GM19025 (cell line): ENCODE results near the gene SYK.

Source experiments
- ATAC-seq: cut with Tn5 transposase; IDR thresholded peaks from one replicate; pipeline ENCODE4 v1.9.1; 2021; ENCODE audit warnings: mild to moderate bottlenecking, low read depth, moderate library complexity; ENCODE audit not compliant: unreplicated experiment

Gene SYK

DNA sequence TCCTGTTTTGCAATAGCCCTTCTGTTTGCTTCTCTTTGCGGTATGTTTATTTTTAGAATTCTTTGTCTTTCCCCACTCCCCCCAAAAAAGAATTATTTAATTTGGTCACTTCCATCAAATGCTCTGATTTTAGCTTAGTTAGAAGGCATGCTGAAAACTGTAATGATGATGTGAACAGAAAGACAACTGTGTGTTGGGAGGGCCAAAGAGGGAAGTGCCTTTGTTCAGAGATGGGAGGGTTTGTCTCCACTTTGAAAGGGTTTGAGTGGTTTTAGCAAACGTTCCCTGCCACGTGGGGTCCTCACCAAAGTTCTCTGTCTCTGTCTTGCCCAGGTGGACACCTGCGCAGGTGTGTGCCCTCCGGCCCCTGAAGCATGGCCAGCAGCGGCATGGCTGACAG, 41.9 kb downstream of the SYK start:
- no peak for ATAC-seq

DNA sequence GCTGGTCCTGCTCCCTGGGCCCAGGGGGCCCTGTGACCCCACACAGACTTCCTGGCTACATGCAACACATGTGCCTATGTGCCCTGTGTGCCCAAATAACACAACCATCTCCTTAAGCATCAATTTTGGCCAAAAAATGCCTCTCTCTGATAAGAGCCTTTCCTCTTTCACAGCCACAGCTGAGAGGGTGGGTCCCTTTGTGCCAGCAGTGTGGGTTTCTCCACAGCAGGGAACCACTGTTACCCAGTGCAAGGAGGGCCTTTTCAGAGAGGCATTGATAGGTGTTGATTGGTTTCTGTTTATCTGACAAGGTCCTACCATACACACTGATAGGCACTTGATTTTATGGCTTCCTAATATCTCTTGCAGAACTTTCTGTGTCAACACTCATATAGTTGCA, 42.7 kb downstream of the SYK start:
- ATAC-seq, result no peak

DNA sequence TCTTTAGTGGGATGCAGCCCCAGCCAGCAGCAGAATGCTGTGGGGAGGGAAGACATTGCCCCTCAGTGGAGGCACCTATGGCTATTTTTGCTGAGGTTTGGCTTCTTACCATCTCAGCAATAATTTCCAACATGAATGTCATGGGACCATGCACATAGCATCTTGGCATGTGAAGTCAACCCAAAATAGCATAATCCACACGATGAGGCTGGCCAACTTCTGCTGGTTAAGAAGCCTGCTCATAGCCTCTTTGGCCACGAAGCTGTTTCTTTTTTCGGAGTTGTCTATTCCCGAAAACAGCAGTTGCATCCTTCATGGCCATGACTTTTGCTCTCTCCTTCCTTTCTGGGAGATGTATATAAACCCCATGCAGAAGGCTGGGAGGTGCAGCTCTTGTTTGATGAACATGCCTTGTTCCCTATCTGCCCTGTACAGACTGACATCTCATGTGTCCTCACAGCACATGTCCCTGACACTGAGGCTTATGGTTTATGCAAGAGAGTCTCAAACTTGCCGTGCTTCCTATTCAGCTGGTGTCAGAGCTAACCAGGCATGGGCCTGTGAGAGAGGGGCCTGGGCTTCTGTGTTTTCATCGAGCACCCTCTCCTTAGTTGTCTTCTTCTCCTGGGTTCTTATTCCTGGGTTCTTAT, 45.3 kb downstream of the SYK start:
- no peak for ATAC-seq

DNA sequence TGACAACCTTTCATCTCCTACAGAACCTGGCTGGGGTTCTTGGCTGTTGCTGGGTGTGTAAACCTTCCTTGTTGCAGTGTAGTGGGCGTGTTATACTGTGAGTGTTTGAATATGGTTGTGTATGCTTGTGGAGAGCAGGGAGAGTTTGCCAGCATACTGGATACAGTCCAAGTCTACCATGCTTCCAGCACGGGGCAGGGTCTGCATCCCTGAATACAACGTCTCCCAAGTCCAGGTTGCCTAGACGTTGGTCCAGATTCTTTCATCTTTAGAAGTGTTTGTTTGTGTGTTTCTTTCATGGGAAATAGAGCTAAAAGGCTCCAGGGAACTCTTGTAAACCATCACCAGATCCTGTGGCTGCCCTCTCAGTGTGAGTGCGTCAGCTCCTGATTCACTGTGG, 46.4 kb downstream of the SYK start:
- ATAC-seq, result no peak

DNA sequence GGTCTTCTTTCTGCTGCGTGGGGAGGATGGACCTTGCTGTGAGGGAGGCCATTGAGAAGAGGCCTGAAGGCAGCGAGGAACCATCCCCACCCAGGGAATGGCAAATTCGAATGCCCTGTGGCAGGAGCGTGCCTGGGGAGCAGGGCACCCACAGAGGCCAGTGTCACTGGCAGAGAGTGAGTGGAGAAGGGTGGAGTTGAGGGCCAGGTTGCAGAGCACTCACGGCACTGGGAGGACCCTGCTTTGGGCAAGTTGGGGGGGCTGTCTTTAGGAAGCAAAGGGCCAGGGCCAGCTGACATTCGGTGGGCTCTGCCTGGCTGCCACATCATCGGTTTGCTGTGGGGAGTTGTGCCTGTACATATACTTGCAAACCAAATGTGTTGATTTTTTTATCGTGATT, 47.2 kb downstream of the SYK start:
- no peak for ATAC-seq

DNA sequence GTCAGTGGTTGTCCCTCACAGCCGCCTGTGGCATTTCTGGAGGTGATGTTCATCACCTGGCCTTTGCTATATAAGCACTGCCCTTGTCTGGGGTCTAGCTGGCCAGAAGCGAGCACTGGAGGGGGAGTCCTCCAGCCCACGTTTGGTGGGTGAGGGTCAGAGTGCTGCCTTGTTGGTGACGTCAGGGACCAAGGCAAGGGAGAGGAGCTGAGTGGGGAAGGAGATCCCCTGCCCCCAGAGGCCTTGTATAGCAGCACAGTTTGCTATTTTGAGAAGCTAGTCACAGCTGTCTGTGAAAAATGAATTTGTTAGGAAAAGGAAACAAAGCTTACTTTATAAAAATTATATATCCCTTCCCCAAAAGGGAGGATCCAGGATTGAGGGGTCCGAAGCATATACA, 49.8 kb downstream of the SYK start:
- ATAC-seq, result no peak

DNA sequence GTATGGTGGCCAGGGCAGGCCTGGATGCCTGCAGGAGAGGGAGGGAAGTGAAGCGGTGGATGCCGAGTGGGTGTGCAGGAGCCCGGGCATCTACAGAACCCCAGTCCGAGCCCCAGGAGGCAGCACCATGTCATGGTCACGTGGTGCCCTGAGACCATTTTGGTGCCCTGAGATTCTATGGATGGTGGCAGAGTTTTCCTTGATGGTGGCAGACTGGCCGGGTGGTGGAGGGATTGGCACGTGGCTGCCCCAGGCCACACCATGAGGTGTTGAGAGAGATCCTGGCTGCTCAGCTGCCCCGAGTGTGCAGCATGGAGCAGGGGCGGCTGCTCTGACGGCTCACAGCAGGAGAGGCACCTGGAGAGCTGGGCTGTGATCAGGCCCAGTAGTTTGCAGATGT, 52.3 kb downstream of the SYK start:
- no peak for ATAC-seq

DNA sequence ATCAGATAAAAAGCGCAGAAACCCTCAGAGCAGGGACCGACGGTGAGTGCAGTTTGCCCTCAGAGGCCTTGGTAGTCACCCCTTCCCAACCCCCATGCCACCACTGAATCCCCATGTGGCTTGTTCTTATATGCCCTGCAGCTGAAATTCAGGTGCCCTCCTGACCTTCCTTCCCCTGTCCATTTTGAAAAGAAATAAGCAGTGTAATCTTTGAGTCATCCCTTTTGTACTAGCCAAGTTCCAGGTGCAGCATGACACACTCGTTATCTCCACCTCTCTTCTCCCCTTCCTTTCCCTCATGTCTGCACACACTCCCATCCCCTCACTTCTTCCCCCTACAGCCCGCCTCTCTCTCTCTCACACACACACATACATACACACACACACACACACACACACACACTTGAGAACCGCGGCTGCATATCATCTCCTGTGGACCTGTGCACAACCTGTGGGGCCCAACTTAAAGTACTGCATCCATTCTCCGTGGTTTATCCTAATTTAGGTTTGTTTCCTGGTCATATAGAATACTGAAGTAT, 53.1 kb downstream of the SYK start:
- no peak for ATAC-seq

DNA sequence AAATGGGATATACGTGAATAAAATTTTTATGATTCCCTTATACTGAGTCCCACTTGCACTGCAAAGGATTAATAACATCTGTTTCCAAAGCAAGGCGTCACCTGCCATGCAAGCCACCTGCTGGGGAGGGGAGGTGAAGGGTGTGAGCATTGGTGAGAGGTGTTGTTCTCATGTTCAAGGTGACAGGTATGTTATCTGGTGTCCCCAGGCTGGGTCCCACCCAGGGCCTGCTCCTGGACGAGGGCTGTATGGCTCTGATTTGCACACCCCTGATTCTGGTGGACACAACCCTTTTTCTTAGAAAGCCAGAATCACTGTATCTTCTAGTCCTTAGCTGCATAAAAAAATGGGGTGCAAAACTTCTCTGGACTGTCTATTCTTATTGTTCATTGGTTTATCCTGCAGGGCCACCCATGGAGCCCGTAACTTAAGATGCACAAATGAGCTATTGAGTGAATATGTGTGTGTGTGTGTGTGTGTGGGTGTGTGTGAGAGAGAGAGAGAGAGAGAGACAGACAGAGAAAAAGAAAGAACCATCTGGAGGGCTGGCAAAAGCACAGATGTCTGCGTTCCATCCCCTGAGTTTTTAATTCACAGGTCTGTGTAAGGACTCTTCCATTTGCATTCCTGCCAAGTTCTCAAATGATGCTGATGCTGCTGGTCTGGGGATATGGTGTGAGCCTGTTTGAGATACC, 53.7 kb downstream of the SYK start:
- ATAC-seq, result no peak

DNA sequence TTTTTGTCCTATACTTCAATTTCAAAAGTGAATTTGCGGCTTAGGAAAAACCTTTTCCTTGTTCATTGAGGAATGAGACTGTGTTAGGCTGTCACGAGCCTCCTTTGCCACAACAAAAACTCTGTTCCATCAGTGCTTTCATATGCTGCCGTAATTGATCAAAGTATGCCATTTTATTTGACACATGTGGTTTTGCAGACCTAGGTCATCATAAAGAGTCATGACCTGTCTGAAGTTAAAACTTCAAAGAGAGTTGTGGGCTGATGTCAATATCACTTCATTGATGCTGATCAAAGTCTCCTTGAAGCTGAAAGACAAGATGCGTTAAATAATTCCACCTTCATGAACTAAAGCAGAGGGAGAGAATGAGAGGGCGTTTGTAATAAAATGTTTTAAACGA, 55.5 kb downstream of the SYK start:
- no peak for ATAC-seq

DNA sequence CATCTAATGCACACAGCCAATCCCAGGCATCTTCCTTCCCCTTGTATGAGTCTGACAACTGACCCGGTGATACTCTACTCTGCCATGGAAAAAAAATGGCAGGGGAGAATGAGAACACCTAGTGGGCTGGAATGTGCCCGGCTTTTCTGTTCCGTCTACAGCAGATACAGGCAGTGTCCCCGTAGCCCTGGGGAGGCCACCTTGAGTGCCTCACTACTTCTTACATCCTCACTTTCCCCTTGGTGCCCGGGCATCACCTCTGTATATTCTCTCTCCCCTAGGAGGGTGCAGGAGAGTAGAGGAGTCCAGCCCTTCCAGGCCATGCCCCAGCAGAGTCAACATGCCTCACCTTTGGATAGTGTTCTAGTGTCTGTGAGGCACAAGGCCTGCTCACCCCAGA, 56.2 kb downstream of the SYK start:
- ATAC-seq, result no peak

DNA sequence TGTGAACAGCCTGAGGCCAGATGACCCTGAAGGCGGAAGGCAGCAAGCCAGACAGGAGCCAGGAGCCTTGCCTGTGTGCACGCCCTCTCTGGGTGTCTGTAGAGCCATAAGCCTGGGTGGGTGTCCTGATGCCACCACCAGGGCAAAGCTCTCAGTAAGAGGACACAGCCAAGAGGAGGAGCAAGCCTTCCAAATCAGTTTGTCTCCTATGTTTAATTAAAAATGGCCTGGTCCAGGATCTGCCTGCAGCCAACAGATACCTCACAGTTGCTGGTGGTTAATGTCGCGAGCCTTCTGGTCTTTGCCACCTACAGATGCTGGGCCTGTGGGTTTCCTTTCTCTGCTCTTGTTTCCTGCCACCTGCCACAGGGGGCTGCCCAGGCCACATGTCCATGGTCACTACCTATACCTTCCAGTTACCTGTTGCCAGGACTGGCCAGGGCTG, 56.9 kb downstream of the SYK start:
- no peak for ATAC-seq

DNA sequence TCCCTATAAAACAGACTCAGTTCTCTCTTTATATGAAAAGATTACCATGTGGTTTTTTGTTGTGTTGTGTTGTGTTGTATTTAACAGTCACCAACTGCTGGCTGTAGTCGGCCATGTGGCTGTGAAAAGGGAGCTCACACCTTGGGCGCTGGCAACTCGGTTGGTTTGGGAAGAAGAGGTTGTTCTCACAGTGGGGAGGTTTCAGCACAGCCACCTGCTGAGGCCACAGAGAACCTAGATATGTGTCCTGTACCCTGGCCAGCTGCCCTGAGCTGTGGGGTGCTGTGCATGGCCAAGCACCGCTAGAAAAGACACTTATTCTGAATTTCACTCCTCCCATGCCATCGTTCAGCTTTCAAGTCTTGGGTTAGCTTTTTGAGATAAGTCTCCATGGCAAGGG, 58.8 kb downstream of the SYK start:
- no peak for ATAC-seq

DNA sequence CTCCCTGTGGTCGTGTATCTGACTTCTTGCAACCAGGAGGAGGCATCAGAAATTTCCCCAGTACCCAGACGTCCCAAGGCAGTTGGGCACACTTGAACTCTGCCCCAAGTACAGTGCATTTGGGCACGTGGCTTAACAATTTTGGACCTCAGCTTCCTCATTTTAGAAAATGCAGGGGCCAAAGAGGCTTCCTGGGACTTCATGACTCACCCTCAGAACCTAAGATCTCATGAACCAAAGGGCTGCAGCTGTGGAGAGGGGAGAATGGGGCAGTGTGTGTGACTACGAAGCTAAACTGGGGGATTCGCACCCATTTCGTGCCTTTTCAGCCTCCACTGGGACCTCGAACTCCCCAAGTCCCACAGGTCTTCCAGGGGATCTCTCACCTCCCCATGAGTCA, 59.2 kb downstream of the SYK start:
- ATAC-seq, result no peak

DNA sequence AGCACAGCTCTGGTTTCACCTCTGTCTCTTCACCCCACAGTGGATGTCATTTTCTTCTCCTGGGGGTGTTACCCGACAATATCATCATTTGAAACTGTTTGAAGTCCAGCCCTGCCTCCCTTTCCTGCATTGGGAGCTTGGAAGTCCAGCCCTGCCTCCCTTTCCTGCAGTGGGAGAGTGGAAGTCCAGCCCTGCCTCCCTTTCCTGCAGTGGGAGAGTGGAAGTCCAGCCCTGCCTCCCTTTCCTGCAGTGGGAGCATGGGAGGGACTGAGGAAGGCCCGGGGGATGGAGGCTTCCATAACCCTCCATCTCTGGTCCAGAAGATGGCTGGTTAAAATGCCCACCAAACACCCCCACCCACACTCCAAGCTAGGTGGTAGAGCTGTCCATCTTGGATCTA, 59.8 kb downstream of the SYK start:
- ATAC-seq, result no peak

DNA sequence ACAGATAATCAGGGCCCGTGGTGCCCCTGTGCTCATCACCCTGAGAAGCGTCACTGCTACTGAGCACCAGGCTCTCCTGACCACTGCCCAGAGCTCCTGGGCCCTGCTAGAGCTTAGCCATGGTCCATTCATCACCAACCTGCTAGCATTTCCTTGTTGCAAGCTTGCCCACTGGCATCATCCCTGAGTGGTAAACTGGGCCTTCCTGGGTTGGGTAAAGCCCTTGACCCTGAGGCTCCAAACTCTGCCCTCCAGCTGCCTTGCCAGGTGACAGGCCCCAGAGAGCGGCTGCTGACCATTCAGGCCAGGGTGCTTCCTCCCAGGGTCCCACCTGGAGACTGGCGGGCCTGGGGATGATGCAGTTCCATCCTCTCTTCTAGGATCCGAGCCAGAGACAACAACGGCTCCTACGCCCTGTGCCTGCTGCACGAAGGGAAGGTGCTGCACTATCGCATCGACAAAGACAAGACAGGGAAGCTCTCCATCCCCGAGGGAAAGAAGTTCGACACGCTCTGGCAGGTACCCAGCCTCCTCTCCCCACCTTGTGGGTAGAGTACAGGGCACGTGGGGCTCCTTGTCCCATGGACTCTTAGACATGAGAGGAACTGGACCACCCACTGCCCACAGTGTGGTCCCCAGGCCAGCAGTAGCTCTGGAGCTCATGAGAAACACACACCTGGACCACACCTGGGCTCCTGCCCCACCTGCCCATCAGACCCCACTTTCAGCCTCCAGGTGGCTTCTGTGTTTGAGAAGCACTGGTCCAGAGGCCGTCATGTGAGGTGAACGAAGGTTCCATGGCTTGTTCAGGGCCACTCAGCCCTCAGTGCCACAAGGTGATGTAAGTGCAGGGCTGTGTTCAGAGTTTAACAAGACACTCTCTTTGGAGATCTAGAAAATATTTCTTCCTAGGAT, 60.5 kb downstream of the SYK start:
- no peak for ATAC-seq

DNA sequence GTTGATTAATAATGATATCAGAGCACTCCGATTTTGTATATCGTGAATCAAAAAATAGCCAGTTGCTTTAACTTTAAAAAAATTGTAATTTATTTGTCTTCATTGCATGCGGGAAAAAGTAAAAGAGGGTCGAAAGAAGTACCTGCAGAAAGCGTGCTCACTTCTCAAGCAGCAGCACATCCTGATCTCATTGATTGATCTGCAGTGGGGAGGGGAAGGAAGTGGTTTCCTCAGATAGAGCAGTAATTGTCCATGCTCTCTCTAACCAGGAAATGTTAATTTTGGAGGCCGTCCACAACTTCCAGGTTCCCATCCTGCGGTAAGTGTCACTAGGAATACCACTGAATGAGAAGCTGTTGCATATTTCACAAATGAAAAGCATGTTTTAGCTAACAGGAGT, 63.2 kb downstream of the SYK start:
- ATAC-seq, result no peak

DNA sequence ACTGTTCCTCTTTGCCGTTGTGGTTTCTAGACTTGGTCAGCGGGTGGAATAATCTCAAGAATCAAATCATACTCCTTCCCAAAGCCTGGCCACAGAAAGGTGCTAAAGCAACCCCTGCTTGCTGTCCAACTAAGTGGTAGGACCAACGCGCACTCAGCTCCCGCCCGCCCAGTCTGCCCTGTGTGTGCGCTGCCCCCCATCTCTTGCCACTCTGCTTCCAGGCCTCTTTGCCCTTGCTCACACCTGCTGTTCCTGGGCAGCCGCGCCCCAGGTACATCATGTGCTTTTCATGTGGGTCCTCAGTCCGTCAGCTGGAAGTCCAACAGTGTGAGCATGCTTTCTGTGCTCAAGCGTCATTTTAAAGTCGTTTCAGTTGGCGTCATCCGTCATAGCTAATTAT, 65.5 kb downstream of the SYK start:
- ATAC-seq, result no peak

DNA sequence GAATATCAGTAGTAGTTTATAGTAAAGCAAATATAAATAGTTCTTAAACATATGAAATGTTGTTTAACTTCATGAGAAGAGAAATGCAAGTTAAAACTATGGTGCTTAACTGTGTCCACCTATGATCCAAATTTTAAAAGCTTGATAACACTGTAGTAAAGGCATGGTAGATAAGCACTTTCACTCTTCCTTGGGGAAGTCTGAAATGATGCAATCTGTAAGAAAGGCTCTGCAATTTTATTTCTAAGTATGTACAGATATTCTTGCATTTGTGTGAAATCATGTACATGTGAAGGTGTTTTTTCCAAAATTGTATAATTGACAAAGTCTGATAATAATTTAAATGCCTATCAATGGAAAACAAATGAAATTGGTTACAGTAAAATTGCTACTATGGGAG, 66.9 kb downstream of the SYK start:
- no peak for ATAC-seq

DNA sequence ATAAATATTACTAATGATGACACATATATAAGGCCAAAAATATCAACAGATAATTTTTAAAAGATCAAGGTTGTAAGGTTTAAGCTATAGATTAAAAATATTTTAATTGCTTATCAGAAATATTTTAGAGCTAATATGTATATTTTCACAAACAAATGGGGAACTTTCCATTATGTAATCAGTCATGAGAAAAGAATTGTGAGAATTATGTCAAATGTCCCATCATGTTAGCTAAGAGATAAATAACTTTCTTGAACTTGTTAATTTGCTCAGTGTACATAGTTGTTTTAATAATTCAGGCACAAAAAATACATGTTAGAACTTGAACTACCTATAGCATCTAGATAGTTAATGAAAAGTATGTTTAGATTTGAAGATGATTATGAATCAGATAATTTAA, 67.7 kb downstream of the SYK start:
- ATAC-seq, result no peak

DNA sequence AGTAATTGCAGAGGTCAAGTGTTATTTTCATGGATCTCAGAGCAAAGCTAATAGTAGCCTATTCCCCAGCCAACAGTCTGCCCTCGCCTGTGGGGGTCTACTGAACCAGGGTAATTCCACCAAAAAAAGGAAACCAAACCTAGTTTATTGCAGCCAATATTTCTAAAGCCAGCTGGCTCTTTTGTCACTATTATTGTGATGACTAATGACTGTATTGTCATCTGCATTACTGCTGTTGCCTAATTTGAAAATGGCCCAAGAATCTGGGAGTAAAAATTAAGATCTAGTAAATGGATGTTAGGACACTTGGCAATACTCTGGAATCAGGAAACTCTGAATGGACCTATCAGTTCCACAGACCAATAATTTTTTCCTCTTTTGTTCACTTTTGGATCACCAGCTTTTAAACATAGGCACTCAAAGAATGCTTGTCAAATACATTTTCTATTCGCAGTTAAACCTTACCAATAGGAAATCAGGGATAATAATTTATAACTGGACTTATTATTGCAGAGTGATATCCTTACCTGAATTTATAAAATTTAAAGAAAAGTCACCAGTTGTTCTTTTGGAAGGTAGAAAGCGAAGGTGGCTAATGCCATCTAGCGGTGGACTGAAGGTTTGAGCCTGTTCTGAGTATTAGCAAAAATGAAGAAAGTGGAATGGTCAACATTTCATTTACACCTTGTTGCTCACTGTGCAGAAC, 69.2 kb downstream of the SYK start:
- ATAC-seq, result no peak
